ENCODE measurements around the gene BMP5. TPM values are rescaled to one million over a fixed set of nuclear protein-coding genes. Genes with fewer than 3 reads are reported as not detected.

BMP5 gene
- total and polyA plus RNA-seq, 2 of the 8 experiments (the other 6 are each of a cell fraction or from before 2014, with no cell fraction given): 0.02 TPM; not detected in 1

DNA sequence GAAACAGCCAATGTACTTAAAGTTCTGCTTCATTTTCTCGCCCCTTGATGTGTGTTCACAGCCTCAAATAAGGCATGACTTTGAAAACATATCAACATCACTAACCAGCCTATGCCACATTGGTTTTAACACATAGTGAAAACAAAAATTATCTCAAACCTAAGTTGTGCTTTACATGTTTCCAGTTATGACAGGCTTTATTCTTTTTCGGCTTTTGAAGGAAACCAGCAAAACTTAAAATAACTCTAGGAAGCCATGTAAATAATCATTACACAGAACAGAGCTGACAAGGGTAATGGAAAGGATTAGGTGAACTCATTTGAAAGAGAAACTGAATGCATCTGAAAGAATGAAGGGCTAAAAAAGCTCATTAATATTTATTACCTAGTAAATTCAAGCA, 42.1 kb downstream of the BMP5 start:
- no peak overlapping the region for H4K91ac ChIP-seq (replicated peaks; ENCODE audit: insufficient read length, low read length)
- no peak for FAIRE-seq
- H2BK15ac ChIP-seq (ENCODE audit: low read length): no peak overlapping the region
- H3K4me2 ChIP-seq (ENCODE audit: insufficient read depth in 1 of 2, low read depth in 2 of 2, low read length in 2 of 2): no peak overlapping the region
- ChIA-PET CTCF (ENCODE audit: partially characterized antibody) (interaction anchor here (0.6 to 0.9 kb wide), 3 partner anchors 305 to 737 kb away, joined by 3 to 5 read pairs (median 4); no protein-coding TSS in a partner anchor), POLR2A (ENCODE audit: partially characterized antibody) (interaction anchor here (0.7 kb wide), 1 partner anchor 420 kb away, joined by 4 read pairs; no protein-coding TSS in a partner anchor)
- no peak overlapping the region for H2AK5ac ChIP-seq (ENCODE audit: low read depth, low read length)
- H2BK5ac ChIP-seq (ENCODE audit: low read depth, low read length): no peak overlapping the region
- no peak overlapping the region for H3K27ac ChIP-seq (ENCODE audit: low read depth, low read length)
- no peaks in the 10 kb centered on the region for H3K27me3 ChIP-seq (replicated peaks in 1 of 4; ENCODE audit: control insufficient read depth in 3 of 4, extremely low read depth in 1 of 4, insufficient read depth in 3 of 4, low read length in 3 of 4)
- no peak for DNase-seq (ENCODE audit: low read depth in 1 of 2, low spot score in 2 of 2)
- no peak overlapping the region for H2BK120ac ChIP-seq (replicated peaks; ENCODE audit: low read depth, low read length)
- 0 out of 2 replicates have a peak, but pooled peaks cover 2% of the 10 kb centered on the region for H3K23me2 ChIP-seq (ENCODE audit: low read depth, low read length)
- TF ChIP-seq KDM4A (IDR thresholded peaks at IDR 0.05; ENCODE audit: low read depth, low read length, severe bottlenecking): no peak
- H2BK20ac ChIP-seq (ENCODE audit: low read length): no peak overlapping the region
- H3K4me3 ChIP-seq (ENCODE audit: extremely low read depth in 1 of 4, insufficient read depth in 2 of 4, low read depth in 3 of 4, low read length in 4 of 4): no peak overlapping the region
- WGBS, 2 experiments (ENCODE audit: extremely low coverage in 1 of 2, insufficient coverage in 1 of 2, insufficient read length in 1 of 2, insufficient replicate concordance in 2 of 2, low coverage in 1 of 2, low lambda C conversion rate in 2 of 2, missing lambda C conversion rate in 1 of 2): 98% methylated on average over 2 of the region's 2 CpGs; no CpG with 5 or more reads in 1 of the 2 experiments
- H3K36me3 ChIP-seq (ENCODE audit: control insufficient read depth in 2 of 4, insufficient read depth in 4 of 4, low read length in 3 of 4): no peaks in the 10 kb centered on the region
- H2BK12ac ChIP-seq (ENCODE audit: low read depth, low read length): no peak overlapping the region
- H3K79me1 ChIP-seq (ENCODE audit: low read depth, low read length): no peaks in the 10 kb centered on the region; the same call in 1 of the 2 replicates
- no peak overlapping the region for H3K4ac ChIP-seq (replicated peaks; ENCODE audit: insufficient read length, low read depth, low read length)
- no peak overlapping the region for H3K14ac ChIP-seq (ENCODE audit: insufficient read length)
- no peak overlapping the region for H3K18ac ChIP-seq (ENCODE audit: extremely low read depth, low read length)
- H2AFZ ChIP-seq (ENCODE audit: low read length): no peak overlapping the region
- no peaks in the 10 kb centered on the region; a peak in 1 of 7 replicates for H3K4me1 ChIP-seq (replicated peaks in 1 of 4; ENCODE audit: control insufficient read depth in 3 of 4, insufficient read depth in 4 of 4, low read length in 3 of 4)
- no peaks in the 10 kb centered on the region for H3K79me2 ChIP-seq (ENCODE audit: control insufficient read depth in 1 of 2, insufficient read depth in 2 of 2, low read length in 2 of 2)
- H4K20me1 ChIP-seq (replicated peaks in 1 of 2; ENCODE audit: control insufficient read depth in 1 of 2, insufficient read depth in 2 of 2, low read length in 2 of 2): no peaks in the 10 kb centered on the region
- no peak overlapping the region for H4K8ac ChIP-seq (ENCODE audit: extremely low read depth, insufficient read depth, low read length)
- H4K5ac ChIP-seq (ENCODE audit: insufficient read length, low read depth, low read length): no peak overlapping the region
- H3K9ac ChIP-seq (replicated peaks in 1 of 4; ENCODE audit: extremely low read depth in 1 of 4, low read depth in 3 of 4, low read length in 3 of 4): no peak overlapping the region
- H3K23ac ChIP-seq (ENCODE audit: insufficient read length): no peak overlapping the region
- no peaks in the 10 kb centered on the region for H3K9me3 ChIP-seq (ENCODE audit: insufficient read depth in 2 of 2, low read depth in 1 of 2, low read length in 1 of 2)
- no peak overlapping the region for H3K56ac ChIP-seq (replicated peaks; ENCODE audit: insufficient read length, low read depth, low read length)
